Measurements from ENCODE around the gene MRAS.
"Not testable (repeated sequence)": the region's sequence is repeated elsewhere in the genome, so short reads cannot be mapped to it uniquely, and the experiment has no call there.

The MRAS gene

DNA sequence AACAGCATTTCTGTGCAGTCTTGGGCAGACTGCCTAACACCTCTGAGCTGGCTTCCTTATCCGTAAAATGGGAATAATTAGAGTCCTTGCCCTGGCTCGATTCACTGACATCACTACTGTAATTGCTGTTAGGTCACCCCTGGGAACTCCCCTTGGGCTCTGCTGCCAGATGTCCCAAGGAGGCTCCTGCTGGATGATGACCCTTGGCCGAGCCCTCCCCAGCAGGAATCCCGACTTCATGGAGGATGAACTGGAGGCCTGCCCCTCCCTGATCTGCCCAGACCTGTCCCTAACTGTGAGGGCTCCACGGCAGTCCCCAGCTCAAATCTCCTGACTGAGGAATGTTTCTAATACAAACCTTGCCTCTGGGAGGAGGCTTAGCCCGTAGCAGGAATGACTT lies 104.1 kb downstream of the MRAS start:
- Histone ChIP-seq H3K9me3 (ENCODE audit: insufficient read depth, low read depth, low read length) (no peaks in the 10 kb centered on the region), H3K4me3 (ENCODE audit: low read length) (no peak overlapping the region), H3K9ac (ENCODE audit: low read depth, low read length) (no peak overlapping the region)

GRCh38 chr3:138453940-138454339 lies 105.6 kb downstream of the MRAS start:
- not testable (repeated sequence) for H3K27ac ChIP-seq (ENCODE audit: low read length); H3K27me3 ChIP-seq (ENCODE audit: insufficient read depth, low read length); H3K36me3 ChIP-seq (ENCODE audit: insufficient read depth, low read depth, low read length); H3K4me1 ChIP-seq (ENCODE audit: insufficient read depth, low read length); H3K9me3 ChIP-seq (ENCODE audit: insufficient read depth, low read depth, low read length); H3K9ac ChIP-seq (ENCODE audit: low read depth, low read length); H3K4me3 ChIP-seq (ENCODE audit: low read length)

More for the DNA sequence above, 104.1 kb downstream of the MRAS start:
- Histone ChIP-seq H3K36me3 (ENCODE audit: insufficient read depth, low read depth, low read length) (no peaks in the 10 kb centered on the region), H3K27me3 (ENCODE audit: insufficient read depth, low read length) (no peaks in the 10 kb centered on the region), H3K4me1 (ENCODE audit: insufficient read depth, low read length) (no peaks in the 10 kb centered on the region; the same call in 1 of the 2 replicates), H3K27ac (ENCODE audit: low read length) (no peak overlapping the region)
